Tibial nerve (tissue), 4 donors: ENCODE data around the gene TSPAN5.

ENCODE experiments used
- CTCF ChIP-seq, 5 experiments: fragments of 200-600 bp in 3 of 5; fragments of 450-650 bp in 2 of 5; sonication (generic) in 3 of 5; IDR thresholded peaks; one replicate each; pipeline ENCODE4 v1.5.1; 2016 to 2019; ENCODE audit warnings: antibody characterized with exemption in 5 of 5, mild to moderate bottlenecking in 3 of 5, moderate library complexity in 2 of 5
- EP300 ChIP-seq, 2 donors: sonication (generic); formaldehyde crosslinking; IDR thresholded peaks; one replicate each; pipeline ENCODE4 v1.6.1; 2017; ENCODE audit warnings: antibody characterized with exemption in 2 of 2, mild to moderate bottlenecking in 1 of 2
- POLR2A ChIP-seq, 2 donors: fragments of 450-650 bp; IDR thresholded peaks; one replicate each; pipeline ENCODE4 v1.6.1; 2017; ENCODE audit warnings: antibody characterized with exemption in 2 of 2, mild to moderate bottlenecking in 2 of 2, moderate library complexity in 2 of 2

- TF ChIP-seq CTCF (IDR thresholded peaks at IDR 0.05) (no peak), POLR2A (IDR thresholded peaks at IDR 0.05) (no peak), EP300 (IDR thresholded peaks at IDR 0.05) (no peak)
These were observed 162.1 kb downstream of the TSPAN5 start for GRCh38 chr4:98496152-98496845.
